Measurements from ENCODE around the gene APRT.

DNA sequence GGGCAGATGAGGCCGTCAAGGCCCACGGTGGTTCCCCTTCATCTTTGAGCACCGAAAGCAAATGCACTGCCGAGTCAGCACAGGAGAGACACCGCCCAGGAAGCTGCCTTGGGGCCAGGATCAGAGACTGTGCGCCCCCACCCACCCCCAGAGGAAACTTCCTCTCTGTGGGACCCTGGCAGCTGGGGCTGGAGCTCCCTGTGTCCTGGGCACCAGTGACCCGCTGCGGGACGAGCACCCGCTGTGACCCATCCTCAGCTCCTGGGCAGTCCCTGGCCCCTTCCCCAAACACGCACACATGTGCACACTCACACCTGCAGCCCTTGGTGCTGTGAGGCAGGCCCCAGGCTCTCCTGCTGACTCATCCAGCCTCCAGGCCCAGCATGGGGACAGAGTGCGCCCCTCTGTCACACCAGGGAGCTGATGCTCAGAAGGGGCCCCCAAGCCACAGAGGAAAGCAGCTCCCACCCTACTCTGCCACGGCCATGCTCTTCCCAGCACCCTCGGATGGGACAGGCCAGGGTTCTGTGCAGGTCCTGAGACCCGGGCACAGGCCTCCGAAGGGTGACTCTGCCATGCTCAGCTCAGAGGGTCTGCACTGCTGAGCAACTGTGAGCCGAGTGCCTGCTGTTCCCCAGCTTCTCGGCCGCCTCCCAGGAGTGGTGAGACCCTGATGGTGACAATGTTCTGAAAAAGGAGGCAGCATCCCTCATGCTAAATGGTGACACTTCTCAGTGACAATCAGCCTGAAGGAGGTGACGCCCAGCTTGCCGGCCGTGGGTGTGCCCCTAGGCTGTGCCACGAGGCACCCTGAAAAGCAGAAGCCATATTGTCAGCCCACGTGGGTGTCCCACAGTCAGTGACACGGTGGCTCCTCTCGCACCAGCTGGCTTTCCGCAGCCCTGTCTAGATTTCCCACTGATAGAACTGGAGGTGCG is 30.3 kb downstream of the APRT start:
- TF ChIP-seq, protein P1, sequence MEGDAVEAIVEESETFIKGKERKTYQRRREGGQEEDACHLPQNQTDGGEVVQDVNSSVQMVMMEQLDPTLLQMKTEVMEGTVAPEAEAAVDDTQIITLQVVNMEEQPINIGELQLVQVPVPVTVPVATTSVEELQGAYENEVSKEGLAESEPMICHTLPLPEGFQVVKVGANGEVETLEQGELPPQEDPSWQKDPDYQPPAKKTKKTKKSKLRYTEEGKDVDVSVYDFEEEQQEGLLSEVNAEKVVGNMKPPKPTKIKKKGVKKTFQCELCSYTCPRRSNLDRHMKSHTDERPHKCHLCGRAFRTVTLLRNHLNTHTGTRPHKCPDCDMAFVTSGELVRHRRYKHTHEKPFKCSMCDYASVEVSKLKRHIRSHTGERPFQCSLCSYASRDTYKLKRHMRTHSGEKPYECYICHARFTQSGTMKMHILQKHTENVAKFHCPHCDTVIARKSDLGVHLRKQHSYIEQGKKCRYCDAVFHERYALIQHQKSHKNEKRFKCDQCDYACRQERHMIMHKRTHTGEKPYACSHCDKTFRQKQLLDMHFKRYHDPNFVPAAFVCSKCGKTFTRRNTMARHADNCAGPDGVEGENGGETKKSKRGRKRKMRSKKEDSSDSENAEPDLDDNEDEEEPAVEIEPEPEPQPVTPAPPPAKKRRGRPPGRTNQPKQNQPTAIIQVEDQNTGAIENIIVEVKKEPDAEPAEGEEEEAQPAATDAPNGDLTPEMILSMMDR (IDR thresholded peaks at IDR 0.05 in 2 of 3, conservative IDR thresholded peaks at IDR 0.05 in 1 of 3; ENCODE audit: borderline replicate concordance in 1 of 3, insufficient read depth in 1 of 3, low read depth in 2 of 3, low read length in 2 of 3) = no peak
- no peak for TF ChIP-seq SP1 (IDR thresholded peaks at IDR 0.05; ENCODE audit: low read depth)
- TF ChIP-seq JUND (IDR thresholded peaks at IDR 0.05) = no peak
- no peak for TF ChIP-seq POLR2AphosphoS5 (IDR thresholded peaks at IDR 0.05; ENCODE audit: low read depth, low read length)
